ENCODE data around the gene DMKN. TPM values are rescaled to one million over a fixed set of nuclear protein-coding genes. Genes with fewer than 3 reads are reported as not detected.

The DMKN gene
- total and polyA plus RNA-seq, 2 of the 8 experiments (the other 6 are each of a cell fraction or from before 2014, with no cell fraction given) = 290 to 330 TPM

GRCh38 chr19:35562776-35563175 is 49.3 kb upstream of the DMKN start:
- H2BK5ac ChIP-seq (ENCODE audit: low read depth, low read length) = no peak overlapping the region
- TF ChIP-seq TAF1 (IDR thresholded peaks at IDR 0.05; ENCODE audit: low read depth, low read length) (no peak), CEBPB (IDR thresholded peaks at IDR 0.05; ENCODE audit: low read depth, low read length) (no peak), FOSL1 (IDR thresholded peaks at IDR 0.05; ENCODE audit: insufficient read depth, low read depth, low read length) (no peak), SUZ12 (IDR thresholded peaks at IDR 0.05; ENCODE audit: low read length) (no peak), NRF1 (IDR thresholded peaks at IDR 0.05; ENCODE audit: low read depth, low read length) (no peak), CTCF (IDR thresholded peaks at IDR 0.05; ENCODE audit: control extremely low read depth in 1 of 3, insufficient read depth in 1 of 3, low read depth in 1 of 3, low read length in 3 of 3) (no peak), ATF2 (IDR thresholded peaks at IDR 0.05; ENCODE audit: low read length) (no peak), GTF2F1 (IDR thresholded peaks at IDR 0.05; ENCODE audit: borderline replicate concordance, low read depth, low read length) (no peak), MAX (IDR thresholded peaks at IDR 0.05) (no peak)

More at GRCh38 chr19:35562776-35563175, 49.3 kb upstream of the DMKN start:
- Histone ChIP-seq H4K8ac (ENCODE audit: extremely low read depth, insufficient read depth, low read length) (no peak overlapping the region), H3K79me2 (ENCODE audit: control insufficient read depth in 1 of 2, insufficient read depth in 2 of 2, low read length in 2 of 2) (no peaks in the 10 kb centered on the region), H3K4me1 (replicated peaks in 1 of 4; ENCODE audit: control insufficient read depth in 3 of 4, insufficient read depth in 4 of 4, low read length in 3 of 4) (peaks cover 0 to 6% (median 4%) of the 10 kb centered on the region in 4 experiments; a peak in 3 of 7 replicates), H2AK5ac (ENCODE audit: low read depth, low read length) (no peak overlapping the region), H3K18ac (ENCODE audit: extremely low read depth, low read length) (no peak overlapping the region), H3K4me3 (ENCODE audit: extremely low read depth in 1 of 4, insufficient read depth in 2 of 4, low read depth in 3 of 4, low read length in 4 of 4) (no peak overlapping the region), H4K5ac (ENCODE audit: insufficient read length, low read depth, low read length) (no peak overlapping the region), H3K23ac (ENCODE audit: insufficient read length) (no peak overlapping the region), H3K27me3 (replicated peaks in 1 of 4; ENCODE audit: control insufficient read depth in 3 of 4, extremely low read depth in 1 of 4, insufficient read depth in 3 of 4, low read length in 3 of 4) (peaks cover 0 to 16% (median 9%) of the 10 kb centered on the region in 4 experiments; a peak in 5 of 7 replicates), H3K14ac (ENCODE audit: insufficient read length) (no peak overlapping the region), H2BK20ac (ENCODE audit: low read length) (no peak overlapping the region), H3K4ac (replicated peaks; ENCODE audit: insufficient read length, low read depth, low read length) (no peak overlapping the region), H4K91ac (replicated peaks; ENCODE audit: insufficient read length, low read length) (no peak overlapping the region), H3K56ac (replicated peaks; ENCODE audit: insufficient read length, low read depth, low read length) (no peak overlapping the region), H3K23me2 (ENCODE audit: low read depth, low read length) (peaks cover 2% of the 10 kb centered on the region; the same call in 1 of the 2 replicates), H2BK12ac (ENCODE audit: low read depth, low read length) (no peak overlapping the region), H2BK120ac (replicated peaks; ENCODE audit: low read depth, low read length) (no peak overlapping the region), H3K9me3 (ENCODE audit: insufficient read depth in 2 of 2, low read depth in 1 of 2, low read length in 1 of 2) (no peaks in the 10 kb centered on the region; a peak in 1 of 4 replicates), H2AFZ (ENCODE audit: low read length) (no peak overlapping the region), H2BK15ac (ENCODE audit: low read length) (no peak overlapping the region), H4K20me1 (replicated peaks in 1 of 2; ENCODE audit: control insufficient read depth in 1 of 2, insufficient read depth in 2 of 2, low read length in 2 of 2) (peaks cover 7 to 8% of the 10 kb centered on the region in 2 experiments), H3K36me3 (ENCODE audit: control insufficient read depth in 2 of 4, insufficient read depth in 4 of 4, low read length in 3 of 4) (no peaks in the 10 kb centered on the region), H3K4me2 (ENCODE audit: insufficient read depth in 1 of 2, low read depth in 2 of 2, low read length in 2 of 2) (no peak overlapping the region), H3K9ac (replicated peaks in 1 of 4; ENCODE audit: extremely low read depth in 1 of 4, low read depth in 3 of 4, low read length in 3 of 4) (no peak overlapping the region), H3K27ac (ENCODE audit: low read depth, low read length) (no peak overlapping the region), H3K79me1 (ENCODE audit: low read depth, low read length) (no peaks in the 10 kb centered on the region)
- DNase-seq (ENCODE audit: low read depth in 1 of 2, low spot score in 2 of 2) (no peak), FAIRE-seq (no peak)
- WGBS, 2 experiments (ENCODE audit: extremely low coverage in 1 of 2, insufficient coverage in 1 of 2, insufficient read length in 1 of 2, insufficient replicate concordance in 2 of 2, low coverage in 1 of 2, low lambda C conversion rate in 2 of 2, missing lambda C conversion rate in 1 of 2) = no CpG with 5 or more reads among the region's 2 CpGs
- POLR2A ChIA-PET (ENCODE audit: partially characterized antibody) = interaction anchor here (1.6 kb wide), 1 partner anchor 80 kb away, joined by 5 read pairs; no protein-coding TSS in a partner anchor
- CTCF ChIA-PET (ENCODE audit: partially characterized antibody) = interaction anchor here (0.6 to 3.1 kb wide), 6 partner anchors 14 to 1201 kb away, joined by 3 to 19 read pairs (median 5); no protein-coding TSS in a partner anchor

Data from H1 (cell line).